Heart left ventricle (tissue), 16 donors: ENCODE results near the gene ZBTB3. TPM values are rescaled to one million over a fixed set of nuclear protein-coding genes. Genes with fewer than 3 reads are reported as not detected.

Experiments used
- ATAC-seq, 4 donors: fragments of 200-7000 bp; cut with Tn5 transposase; one replicate each; pipeline ENCODE4 v1.9.1; 2020 to 2022; ENCODE audit warnings: moderate library complexity in 4 of 4, mild to moderate bottlenecking in 3 of 4, moderate number of reproducible peaks in 1 of 4
- DNase-seq, 5 donors: peaks; one replicate each; pipeline ENCODE4 v3.0.0-alpha.2; 2020
- H3K27ac ChIP-seq, 12 donors: fragments of 200-600 bp; sonication (generic) in 4 of 12; one replicate each; pipeline versions ENCODE4 v1.5.0 to v1.8.0; 2016 to 2022; ENCODE audit warnings: mild to moderate bottlenecking in 2 of 12
- H3K27me3 ChIP-seq, 9 donors: fragments of 200-600 bp; sonication (generic) in 2 of 9; one replicate each; pipeline versions ENCODE4 v1.5.1 to v1.8.0; 2016 to 2022; ENCODE audit warnings: mild to moderate bottlenecking in 3 of 9
- H3K36me3 ChIP-seq, 9 donors: fragments of 200-600 bp; sonication (generic) in 2 of 9; one replicate each; pipeline versions ENCODE4 v1.5.0 to v1.8.0; 2018 to 2022; ENCODE audit warnings: mild to moderate bottlenecking in 2 of 9
- H3K4me1 ChIP-seq, 12 donors: fragments of 200-600 bp; sonication (generic) in 4 of 12; one replicate each; pipeline versions ENCODE4 v1.5.0 to v1.8.0; 2016 to 2022; ENCODE audit warnings: mild to moderate bottlenecking in 3 of 12
- H3K4me3 ChIP-seq, 12 donors: fragments of 200-600 bp; sonication (generic) in 4 of 12; one replicate each; pipeline versions ENCODE4 v1.5.0 to v1.8.0; 2017 to 2022; ENCODE audit warnings: mild to moderate bottlenecking in 9 of 12, moderate library complexity in 4 of 12
- H3K9me3 ChIP-seq, 12 donors: fragments of 200-600 bp; sonication (generic) in 4 of 12; one replicate each; pipeline versions ENCODE4 v1.5.0 to v1.8.0; 2016 to 2022; ENCODE audit warnings: mild to moderate bottlenecking in 1 of 12
- POLR2A ChIP-seq, 2 donors: fragments of 450-650 bp; IDR thresholded peaks; one replicate each; pipeline ENCODE4 v1.6.1; 2017; ENCODE audit warnings: antibody characterized with exemption in 2 of 2, mild to moderate bottlenecking in 2 of 2, moderate library complexity in 2 of 2
- WGBS, 4 donors: extraction: QIAGEN DNeasy Blood & Tissue Kit in 2 of 4; methylation state at CpG; one replicate each; pipeline versions ENCODE4 v1.1.5 to v1.1.7; 2013 to 2018; 5-methylcytosine and 5-hydroxymethylcytosine counted together
- intact Hi-C, 10 donors: fragments of 100-400 bp; cut with DNase I; formaldehyde crosslinking; loops; one replicate each; pipeline versions ENCODE4 v1.11.1 to v1.14.2; 2022
- polyA plus RNA-seq, 2 donors: library from polyadenylated mRNA; stranded (reverse); fragments of 200-250 nt; gene quantifications; one replicate each; pipeline ENCODE4 v1.2.3, GENCODE V29; 2013
- total RNA-seq, 9 donors: library from RNA; depleted of rRNA in 2 of 9; stranded (reverse); fragments of >200 nt in 2 of 9; fragmentation: NEBNext Ultra II Directional in 3 of 9; extraction: Animal tissue kit (Norgen Biotek cat#: 25700) in 3 of 9; gene quantifications; one replicate each; pipeline versions ENCODE4 v1.1.0 to v1.2.4, GENCODE V29; 2016 to 2023
- TF ChIP-seq, protein P1 (sequence below), 12 donors: fragments of 200-600 bp; sonication (generic) in 4 of 12; IDR thresholded peaks; one replicate each; pipeline versions ENCODE4 v1.5.0 to v1.8.0; 2018 to 2022; ENCODE audit warnings: antibody characterized with exemption in 12 of 12, mild to moderate bottlenecking in 5 of 12
- donor health status: ischemic (EF 13 %, LVEDD 7.1; RV severe dilation, severe dysfunction).
- donor health status: healthy with polysubstance abuse.
- donor health status: DM: no; HTN: yes; CAD: no.
- donor health status: DM: no; HTN: no; CAD: no.
- donor health status: ischemic (EF 25% LVEDD 6.9; RV normal size, moderate dysfunction).
- donor health status: ischemic (EF 25% LVEDD 5.7; RV mildly dilated, moderate dysfunction).
- donor health status: healthy.
- donor health status: DM: yes; HTN: yes; CAD: no.
- donor health status: ischemic (EF 35%, LVEDD 5.7; RV mildly dilated, moderate dysfunction).
- donor health status: nonischemic (EF 11% LVEDD 7.7; RV severe dilation, severe dysfunction).
- donor health status: DM: yes; HTN: yes; CAD: no.
- donor health status: PGD.
- donor health status: ischemic (EF 29% LVEDD 5.4; RV normal size, mild dysfunction).
- donor health status: nonischemic (EF 23%, LVEDD 6.1; RV moderate dilation, normal function).

Gene ZBTB3
- total and polyA plus RNA-seq, 11 donors: 3.5 to 16.6 (median 9.6) TPM

- Histone ChIP-seq H3K9me3 (no peaks in the 10 kb centered on the region), H3K27ac (no peak overlapping the region), H3K27me3 (no peaks in the 10 kb centered on the region), H3K36me3 (peaks cover 13 to 100% (median 98%) of the 10 kb centered on the region in 9 donors), H3K4me1 (peaks cover 0 to 26% (median 11%) of the 10 kb centered on the region in 12 donors), H3K4me3 (no peak overlapping the region)
- WGBS, 4 donors: 89 to 94% (median 90%) methylated on average over 11 of the region's 11 CpGs
- intact Hi-C loops: no loop called here
- TF ChIP-seq POLR2A (IDR thresholded peaks at IDR 0.05): no peak
- TF ChIP-seq, protein P1, sequence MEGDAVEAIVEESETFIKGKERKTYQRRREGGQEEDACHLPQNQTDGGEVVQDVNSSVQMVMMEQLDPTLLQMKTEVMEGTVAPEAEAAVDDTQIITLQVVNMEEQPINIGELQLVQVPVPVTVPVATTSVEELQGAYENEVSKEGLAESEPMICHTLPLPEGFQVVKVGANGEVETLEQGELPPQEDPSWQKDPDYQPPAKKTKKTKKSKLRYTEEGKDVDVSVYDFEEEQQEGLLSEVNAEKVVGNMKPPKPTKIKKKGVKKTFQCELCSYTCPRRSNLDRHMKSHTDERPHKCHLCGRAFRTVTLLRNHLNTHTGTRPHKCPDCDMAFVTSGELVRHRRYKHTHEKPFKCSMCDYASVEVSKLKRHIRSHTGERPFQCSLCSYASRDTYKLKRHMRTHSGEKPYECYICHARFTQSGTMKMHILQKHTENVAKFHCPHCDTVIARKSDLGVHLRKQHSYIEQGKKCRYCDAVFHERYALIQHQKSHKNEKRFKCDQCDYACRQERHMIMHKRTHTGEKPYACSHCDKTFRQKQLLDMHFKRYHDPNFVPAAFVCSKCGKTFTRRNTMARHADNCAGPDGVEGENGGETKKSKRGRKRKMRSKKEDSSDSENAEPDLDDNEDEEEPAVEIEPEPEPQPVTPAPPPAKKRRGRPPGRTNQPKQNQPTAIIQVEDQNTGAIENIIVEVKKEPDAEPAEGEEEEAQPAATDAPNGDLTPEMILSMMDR (IDR thresholded peaks at IDR 0.05): no peak
- no peak for DNase-seq
- ATAC-seq: no peak
Observed at GRCh38 chr11:62716816-62717215, 37.1 kb downstream of the ZBTB3 start.

DNA sequence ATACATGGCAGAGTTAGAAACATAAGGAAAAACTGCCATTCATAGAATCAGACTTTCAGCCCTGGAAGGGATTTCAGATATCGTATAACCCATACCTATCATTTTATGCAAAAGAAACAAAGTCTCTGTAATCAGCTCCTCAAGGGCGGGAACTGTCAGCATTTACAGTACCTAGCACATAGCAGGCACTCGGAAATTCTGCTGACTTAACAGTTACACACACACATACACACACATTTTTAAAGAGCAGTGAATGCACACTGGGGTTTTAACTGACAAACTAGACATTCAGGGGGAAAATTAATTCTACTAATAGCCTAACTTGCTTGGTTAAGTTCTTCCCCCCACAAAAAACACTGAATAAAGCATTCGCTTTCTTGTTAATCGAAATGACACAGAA is 37.8 kb downstream of the ZBTB3 start:
- no peak for ATAC-seq
- TF ChIP-seq POLR2A (IDR thresholded peaks at IDR 0.05): no peak
- TF ChIP-seq, protein P1 (IDR thresholded peaks at IDR 0.05): no peak
- peaks cover 13 to 100% (median 98%) of the 10 kb centered on the region in 9 donors for H3K36me3 ChIP-seq
- peaks cover 0 to 26% (median 11%) of the 10 kb centered on the region in 12 donors for H3K4me1 ChIP-seq
- no peaks in the 10 kb centered on the region for H3K27me3 ChIP-seq
- DNase-seq: no peak
- H3K27ac ChIP-seq: no peak overlapping the region
- H3K9me3 ChIP-seq: no peaks in the 10 kb centered on the region
- intact Hi-C loops: no loop called here
- H3K4me3 ChIP-seq: no peak overlapping the region
- WGBS, 4 donors: 87 to 91% (median 90%) methylated on average over 5 of the region's 5 CpGs

DNA sequence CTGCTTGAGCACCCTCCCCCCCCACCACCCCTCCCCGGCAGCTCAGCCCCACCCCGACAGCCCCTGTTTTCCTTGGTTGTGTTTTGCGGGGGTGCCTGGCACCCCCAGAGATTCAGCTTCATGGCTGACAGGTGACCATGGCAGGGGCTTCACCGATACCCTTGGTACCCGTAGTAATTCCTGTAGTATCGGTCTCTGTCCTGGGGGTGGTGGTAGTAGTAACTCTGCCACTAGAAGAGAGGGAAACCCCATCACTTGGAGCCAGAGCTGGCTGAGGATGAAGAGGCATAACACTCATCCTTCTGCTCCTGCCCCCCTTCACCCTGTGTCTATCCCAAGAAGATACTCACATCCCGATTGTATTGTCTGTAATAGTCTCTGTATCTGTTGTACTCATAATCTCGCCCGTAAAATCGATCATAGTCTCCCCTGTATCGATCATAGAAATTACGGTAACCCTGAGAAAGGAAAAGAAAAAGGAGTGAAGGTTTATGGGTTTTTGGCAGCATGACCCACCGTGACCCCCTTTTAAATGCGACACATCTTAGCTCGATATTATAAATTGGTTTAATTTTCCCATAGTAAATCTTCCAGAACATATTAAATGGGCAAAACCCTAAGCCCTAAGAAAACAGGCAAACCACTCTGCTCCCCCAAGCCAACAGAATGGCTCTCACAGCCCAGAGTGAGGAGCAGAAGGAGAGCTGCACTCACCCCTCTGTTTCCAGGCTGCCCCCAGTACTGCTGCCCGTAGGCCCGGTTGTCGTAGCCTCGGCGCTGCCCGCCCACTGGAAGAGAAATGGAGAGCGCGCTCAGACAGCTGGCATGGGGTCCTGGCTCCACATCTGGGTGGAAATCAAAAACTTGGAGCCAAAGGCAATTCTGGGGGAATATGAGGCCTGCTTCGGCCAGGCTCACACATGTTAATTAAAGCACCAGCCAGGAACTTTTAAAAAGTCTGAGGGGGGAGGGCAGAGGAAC is 38.5 kb downstream of the ZBTB3 start:
- no peak for ATAC-seq
- Histone ChIP-seq H3K27me3 (no peaks in the 10 kb centered on the region), H3K4me3 (no peak overlapping the region), H3K36me3 (peaks cover 13 to 100% (median 98%) of the 10 kb centered on the region in 9 donors), H3K27ac (no peak overlapping the region), H3K9me3 (no peaks in the 10 kb centered on the region), H3K4me1 (peaks cover 0 to 28% (median 14%) of the 10 kb centered on the region in 12 donors)
- no peak for DNase-seq
- TF ChIP-seq, protein P1 (IDR thresholded peaks at IDR 0.05): no peak
- TF ChIP-seq POLR2A (IDR thresholded peaks at IDR 0.05): no peak
- intact Hi-C loops: no loop called here
- WGBS, 4 donors: 90 to 93% (median 91%) methylated on average over 24 of the region's 24 CpGs

GRCh38 chr11:62713343-62713742 is 40.6 kb downstream of the ZBTB3 start:
- WGBS, 4 donors: 52 to 64% (median 59%) methylated on average over 2 of the region's 2 CpGs

More at GRCh38 chr11:62713343-62713742, 40.6 kb downstream of the ZBTB3 start:
- peak in 1 of 5 donors; percentile 35 for DNase-seq
- Histone ChIP-seq H3K4me3 (no peak overlapping the region), H3K27ac (peak overlapping the region; percentile 1 to 80 (median 62)), H3K9me3 (no peaks in the 10 kb centered on the region), H3K27me3 (no peaks in the 10 kb centered on the region), H3K4me1 (peaks cover 0 to 44% (median 28%) of the 10 kb centered on the region in 12 donors), H3K36me3 (peaks cover 9 to 83% (median 80%) of the 10 kb centered on the region in 9 donors)
- no peak for TF ChIP-seq POLR2A (IDR thresholded peaks at IDR 0.05)
- TF ChIP-seq, protein P1 (IDR thresholded peaks at IDR 0.05): no peak
- ATAC-seq: no peak
- intact Hi-C loops: no loop called here
